Mucosa of rectum (tissue), 2 donors: Measurements from ENCODE around the gene TEX26.

Experiments
- H3K27ac ChIP-seq, 2 donors: one replicate each; pipeline ENCODE4 v1.7.0; 2013; ENCODE audit warnings: inconsistent platforms in 2 of 2, low read depth in 2 of 2, low read length in 2 of 2
- H3K27me3 ChIP-seq, 2 donors: one replicate each; pipeline ENCODE4 v1.7.0; 2013; ENCODE audit warnings: low read length in 2 of 2; ENCODE audit not compliant: control insufficient read depth in 2 of 2, insufficient read depth in 2 of 2
- H3K36me3 ChIP-seq, 2 donors: one replicate each; pipeline ENCODE4 v1.7.0; 2013; ENCODE audit warnings: low read length in 2 of 2; ENCODE audit not compliant: control insufficient read depth in 2 of 2, insufficient read depth in 2 of 2
- H3K4me1 ChIP-seq, 2 donors: one replicate each; pipeline ENCODE4 v1.7.0; 2013; ENCODE audit warnings: low read length in 2 of 2, mild to moderate bottlenecking in 1 of 2; ENCODE audit not compliant: control insufficient read depth in 2 of 2, insufficient read depth in 2 of 2
- H3K4me3 ChIP-seq, 2 donors: one replicate each; pipeline ENCODE4 v1.7.0; 2013; ENCODE audit warnings: low read length in 2 of 2
- H3K9ac ChIP-seq, 2 donors: one replicate each; pipeline ENCODE4 v1.7.0; 2013; ENCODE audit warnings: low read length in 2 of 2, low read depth in 1 of 2, mild to moderate bottlenecking in 1 of 2
- H3K9me3 ChIP-seq, 2 donors: one replicate each; pipeline ENCODE4 v1.7.0; 2013; ENCODE audit warnings: low read length in 2 of 2; ENCODE audit not compliant: control insufficient read depth in 2 of 2
- donor health status: healthy.
- donor health status: Normal muscosa, but diverticular disease.

TEX26 gene

DNA sequence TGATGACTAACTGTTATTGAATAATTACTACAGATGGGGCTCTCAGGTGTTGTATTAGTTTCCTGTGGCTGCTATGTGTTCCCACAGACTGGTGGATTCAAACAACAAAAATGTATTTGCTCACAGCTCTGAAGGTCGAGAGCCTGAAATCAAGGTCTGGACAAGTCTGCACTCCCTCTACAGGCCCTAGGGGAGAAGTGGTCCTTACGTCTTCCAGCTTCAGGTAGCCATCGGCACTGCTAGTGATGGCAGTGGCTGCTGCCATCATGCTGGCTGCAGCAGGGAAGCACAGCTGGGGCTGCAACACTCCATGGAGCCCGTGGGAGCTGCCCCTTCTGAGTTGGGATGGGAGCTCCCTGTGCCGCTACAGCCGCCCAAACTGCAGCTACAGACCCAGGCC is 1.9 kb downstream of the TEX26 start:
- peaks cover 0 to 2% of the 10 kb centered on the region in 2 donors for H3K9me3 ChIP-seq
- H3K4me1 ChIP-seq, result no peaks in the 10 kb centered on the region
- no peak overlapping the region for H3K27ac ChIP-seq
- no peak overlapping the region for H3K4me3 ChIP-seq
- H3K36me3 ChIP-seq, result no peaks in the 10 kb centered on the region
- H3K9ac ChIP-seq, result no peak overlapping the region
- peaks cover 0 to 3% of the 10 kb centered on the region in 2 donors for H3K27me3 ChIP-seq

DNA sequence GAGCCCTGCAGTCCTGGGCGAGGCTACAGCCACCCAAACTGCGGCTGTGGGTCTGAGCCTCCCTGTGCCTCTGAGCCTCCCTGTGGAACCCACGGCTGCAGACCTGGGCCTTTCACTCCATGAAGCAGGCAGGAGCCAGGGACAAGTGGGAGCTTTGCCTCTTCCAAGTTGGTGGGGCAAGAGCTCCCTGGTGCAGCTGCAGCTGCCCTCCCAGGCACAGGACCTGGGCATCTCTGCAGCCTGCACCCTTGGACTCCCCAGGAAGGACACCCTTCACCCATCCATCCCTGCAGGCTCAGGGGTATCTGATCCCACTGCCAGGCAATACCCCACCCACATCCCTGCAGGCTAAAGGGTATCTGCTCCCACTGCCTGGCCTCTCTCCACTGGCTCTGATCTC is 2.3 kb downstream of the TEX26 start:
- peaks cover 0 to 3% of the 10 kb centered on the region in 2 donors for H3K27me3 ChIP-seq
- H3K4me3 ChIP-seq, result no peak overlapping the region
- H3K4me1 ChIP-seq, result no peaks in the 10 kb centered on the region
- no peak overlapping the region for H3K9ac ChIP-seq
- no peak overlapping the region for H3K27ac ChIP-seq
- H3K9me3 ChIP-seq, result peaks cover 0 to 2% of the 10 kb centered on the region in 2 donors
- no peaks in the 10 kb centered on the region for H3K36me3 ChIP-seq

DNA sequence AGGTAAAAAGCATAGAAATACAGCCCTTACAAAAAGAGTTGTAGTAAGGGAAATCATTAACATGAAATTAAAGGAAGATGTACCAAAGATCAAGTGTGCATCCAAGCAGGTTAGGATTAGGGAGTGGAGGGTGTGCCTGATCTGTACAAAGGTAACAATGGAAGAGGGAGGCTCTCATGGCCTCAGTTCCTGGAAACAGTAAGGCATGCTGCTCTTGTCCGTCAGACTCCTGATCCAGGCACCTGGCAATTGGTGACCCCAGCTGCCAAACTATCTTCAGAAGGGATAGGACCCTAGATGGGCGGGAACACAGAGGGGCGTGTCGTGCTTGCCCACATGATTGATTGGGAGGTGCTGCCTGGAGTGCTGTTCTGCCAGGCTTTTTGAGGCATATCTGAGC is 4.5 kb downstream of the TEX26 start:
- Histone ChIP-seq H3K36me3 (no peaks in the 10 kb centered on the region), H3K27me3 (peaks cover 0 to 3% of the 10 kb centered on the region in 2 donors), H3K27ac (no peak overlapping the region), H3K4me1 (no peaks in the 10 kb centered on the region), H3K4me3 (no peak overlapping the region), H3K9me3 (peaks cover 0 to 2% of the 10 kb centered on the region in 2 donors), H3K9ac (no peak overlapping the region)

DNA sequence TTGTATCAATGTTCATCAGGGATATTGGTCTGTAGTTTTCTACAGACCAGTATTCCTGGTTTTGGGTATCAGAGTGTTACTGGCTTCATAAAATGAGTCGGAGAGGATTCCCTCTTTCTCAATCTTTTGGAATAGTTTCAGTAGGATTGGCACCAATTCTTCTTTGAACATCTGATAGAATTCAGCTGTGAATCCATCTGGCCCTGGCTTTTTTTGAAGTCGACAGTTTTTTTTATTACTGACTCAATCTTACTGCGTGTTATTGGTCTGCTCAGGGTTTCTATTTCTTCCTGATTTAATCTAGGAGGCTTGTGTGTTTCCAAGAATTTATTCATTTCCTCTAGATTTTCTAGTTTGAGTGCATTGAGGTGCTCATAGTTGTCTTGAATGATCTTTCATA is 11.4 kb downstream of the TEX26 start:
- H3K9ac ChIP-seq, result no peak overlapping the region
- no peaks in the 10 kb centered on the region for H3K4me1 ChIP-seq
- no peaks in the 10 kb centered on the region for H3K36me3 ChIP-seq
- H3K9me3 ChIP-seq, result peaks cover 0 to 2% of the 10 kb centered on the region in 2 donors
- no peaks in the 10 kb centered on the region for H3K27me3 ChIP-seq
- no peak overlapping the region for H3K4me3 ChIP-seq
- no peak overlapping the region for H3K27ac ChIP-seq

DNA sequence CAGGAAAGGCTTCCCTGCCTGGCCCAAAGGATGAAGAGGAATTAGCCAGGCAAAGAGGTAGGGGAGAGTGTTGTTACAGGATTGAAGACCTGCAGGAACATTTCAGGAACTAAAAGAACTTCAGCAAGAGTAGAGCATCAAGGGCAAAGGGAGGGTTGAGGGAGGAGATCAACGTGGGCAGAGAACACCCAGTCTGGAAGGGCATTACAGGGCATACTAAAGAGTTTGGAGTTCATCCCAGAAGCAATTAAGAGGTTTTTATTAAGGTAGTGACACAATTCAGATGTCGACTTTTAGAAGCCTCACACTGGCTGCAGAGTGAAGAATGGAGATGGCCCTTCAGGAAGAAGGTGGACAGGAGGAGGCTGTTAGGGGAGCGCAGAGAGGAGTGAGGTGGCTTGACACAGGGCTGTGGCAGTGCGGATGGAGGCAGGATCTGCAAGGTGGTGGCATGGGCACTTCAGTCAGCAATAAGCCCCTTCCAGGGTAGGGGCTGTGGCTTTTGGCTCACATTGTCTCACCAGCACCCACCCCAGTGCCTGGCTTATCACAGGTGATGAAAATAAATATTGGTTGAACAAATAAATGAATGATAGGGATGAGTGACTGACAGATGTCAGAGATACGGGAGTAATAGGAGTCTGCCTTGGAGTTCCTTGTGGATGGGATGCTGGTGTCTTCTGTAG is 24.9 kb downstream of the TEX26 start:
- Histone ChIP-seq H3K27me3 (peaks cover 0 to 5% of the 10 kb centered on the region in 2 donors), H3K27ac (no peak overlapping the region), H3K36me3 (no peaks in the 10 kb centered on the region), H3K4me1 (no peaks in the 10 kb centered on the region), H3K9me3 (no peaks in the 10 kb centered on the region), H3K9ac (no peak overlapping the region), H3K4me3 (no peak overlapping the region)

DNA sequence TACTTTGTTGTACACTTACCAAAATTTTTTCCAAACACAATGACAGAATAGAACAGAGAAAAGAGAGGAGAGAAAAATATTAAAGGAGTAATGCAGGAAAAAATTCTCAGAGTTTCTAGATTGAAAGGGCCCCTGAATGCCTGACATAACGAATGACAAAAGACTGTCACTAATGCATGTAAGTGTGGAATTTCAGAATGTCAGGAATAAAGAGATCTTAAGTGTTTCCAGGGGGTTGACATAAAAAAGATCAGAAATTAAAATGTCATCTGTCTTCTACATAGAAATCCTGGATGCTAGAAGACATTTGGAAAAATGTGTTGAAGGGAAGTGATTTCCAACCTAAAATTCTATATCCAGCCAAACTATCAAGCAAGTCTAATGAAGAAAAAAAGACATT is 27.2 kb downstream of the TEX26 start:
- no peaks in the 10 kb centered on the region for H3K36me3 ChIP-seq
- H3K9ac ChIP-seq, result no peak overlapping the region
- H3K27me3 ChIP-seq, result no peaks in the 10 kb centered on the region
- no peaks in the 10 kb centered on the region for H3K9me3 ChIP-seq
- H3K4me3 ChIP-seq, result no peak overlapping the region
- H3K4me1 ChIP-seq, result no peaks in the 10 kb centered on the region
- H3K27ac ChIP-seq, result no peak overlapping the region

DNA sequence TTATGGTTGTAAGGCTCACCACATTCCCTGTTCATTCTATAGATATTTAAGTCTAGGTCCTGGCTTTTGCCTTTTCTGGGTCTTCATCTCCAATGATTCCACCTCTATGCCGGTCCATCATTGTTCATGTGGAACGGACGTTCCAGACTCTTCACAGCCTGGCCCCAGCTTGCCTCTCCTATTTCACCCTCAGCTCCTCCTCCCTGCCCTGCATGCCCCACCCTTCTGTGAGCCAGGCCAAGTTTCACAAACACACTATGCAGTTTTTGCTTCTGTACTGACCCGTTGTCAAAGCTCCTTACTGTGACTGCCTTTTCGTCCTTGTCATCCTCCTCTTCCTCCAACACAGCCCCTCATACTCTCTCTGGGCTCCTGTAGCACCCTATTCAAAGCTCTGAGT is 31.3 kb downstream of the TEX26 start:
- Histone ChIP-seq H3K27me3 (no peaks in the 10 kb centered on the region), H3K9me3 (no peaks in the 10 kb centered on the region), H3K4me1 (no peaks in the 10 kb centered on the region), H3K36me3 (no peaks in the 10 kb centered on the region), H3K9ac (no peak overlapping the region), H3K27ac (no peak overlapping the region), H3K4me3 (no peak overlapping the region)

DNA sequence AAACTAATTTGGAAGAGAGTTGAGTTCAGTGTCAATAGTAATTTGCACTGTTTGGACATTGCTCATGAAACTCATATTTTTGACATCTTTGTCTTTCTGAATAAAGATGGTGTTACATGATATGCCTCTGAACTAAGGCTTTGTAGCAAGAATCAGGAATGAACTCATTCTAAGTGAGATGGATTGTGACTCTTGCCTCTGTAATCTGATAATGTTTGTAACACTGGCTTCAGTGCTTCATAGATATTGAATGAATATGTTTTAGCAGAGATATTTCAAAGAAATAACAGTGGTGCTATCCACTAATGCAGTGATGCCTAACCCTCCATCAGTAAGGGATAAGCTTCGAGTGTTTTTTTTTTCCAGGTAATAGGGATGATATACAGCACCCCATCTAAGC is 32.9 kb downstream of the TEX26 start:
- Histone ChIP-seq H3K9me3 (no peaks in the 10 kb centered on the region), H3K4me3 (no peak overlapping the region), H3K27ac (no peak overlapping the region), H3K4me1 (no peaks in the 10 kb centered on the region), H3K36me3 (no peaks in the 10 kb centered on the region), H3K27me3 (no peaks in the 10 kb centered on the region), H3K9ac (no peak overlapping the region)

DNA sequence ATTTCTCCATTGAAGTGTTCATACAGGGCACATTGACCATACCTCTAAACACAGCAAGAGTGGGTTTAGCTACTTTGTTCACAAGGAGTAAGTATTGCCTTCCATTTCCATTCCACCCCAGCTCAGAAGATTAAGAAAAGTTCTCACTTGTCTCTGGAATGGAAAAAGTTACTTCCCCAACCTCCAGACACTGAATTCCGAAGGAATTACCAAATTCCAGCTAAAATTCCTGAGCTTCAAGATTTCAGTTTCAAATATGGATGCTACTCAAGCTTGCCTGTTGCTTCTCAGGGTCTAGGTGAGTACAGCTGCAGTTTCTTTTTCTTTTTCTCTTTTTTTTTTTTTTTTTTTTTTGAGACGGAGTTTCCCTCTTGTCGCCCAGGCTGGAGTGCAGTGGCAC is 33.6 kb downstream of the TEX26 start:
- Histone ChIP-seq H3K4me1 (no peaks in the 10 kb centered on the region), H3K27ac (no peak overlapping the region), H3K36me3 (no peaks in the 10 kb centered on the region), H3K27me3 (no peaks in the 10 kb centered on the region), H3K9ac (no peak overlapping the region), H3K4me3 (no peak overlapping the region), H3K9me3 (no peaks in the 10 kb centered on the region)

DNA sequence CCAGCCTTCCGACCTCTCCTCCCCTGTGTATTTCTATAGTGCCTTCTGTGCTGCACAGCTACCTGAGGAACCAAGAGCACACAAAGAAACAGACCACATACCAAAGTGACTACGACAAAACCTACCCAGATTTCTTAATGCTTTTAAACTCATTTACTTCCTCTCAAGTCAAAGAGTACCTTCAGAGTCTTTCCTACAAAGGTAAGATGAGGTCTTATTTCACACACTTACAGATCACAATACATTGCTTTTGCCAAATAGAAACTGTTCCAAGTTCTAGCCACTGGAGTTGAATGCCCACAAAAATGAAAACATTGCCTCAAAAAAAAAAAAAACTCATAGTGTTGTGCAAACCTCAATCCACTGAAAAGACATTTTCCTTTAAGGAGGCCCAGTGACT is 36.4 kb downstream of the TEX26 start:
- H3K9ac ChIP-seq, result no peak overlapping the region
- H3K4me3 ChIP-seq, result no peak overlapping the region
- H3K27ac ChIP-seq, result no peak overlapping the region
- no peaks in the 10 kb centered on the region for H3K4me1 ChIP-seq
- no peaks in the 10 kb centered on the region for H3K27me3 ChIP-seq
- no peaks in the 10 kb centered on the region for H3K9me3 ChIP-seq
- no peaks in the 10 kb centered on the region for H3K36me3 ChIP-seq

DNA sequence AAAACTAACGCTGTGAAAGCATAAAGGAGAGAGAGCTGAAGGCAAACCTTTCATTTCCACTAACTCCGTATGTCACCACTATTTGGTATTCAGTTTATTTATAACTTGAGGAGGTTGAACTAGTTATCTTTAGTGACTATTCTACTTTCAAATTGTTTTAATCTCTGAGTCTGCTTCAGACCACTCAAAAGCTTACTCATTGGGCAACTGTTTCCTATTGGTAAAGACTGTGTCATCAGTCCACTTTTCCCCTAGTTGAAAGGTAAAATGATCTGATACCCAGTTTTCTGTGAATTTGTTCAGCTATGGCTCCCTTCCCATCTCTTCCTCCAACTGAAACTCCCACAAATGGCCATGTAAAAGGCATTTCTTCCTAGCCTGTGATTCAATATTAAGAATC is 39.1 kb downstream of the TEX26 start:
- Histone ChIP-seq H3K27ac (no peak overlapping the region), H3K36me3 (no peaks in the 10 kb centered on the region), H3K9me3 (no peaks in the 10 kb centered on the region), H3K4me3 (no peak overlapping the region), H3K4me1 (no peaks in the 10 kb centered on the region), H3K9ac (no peak overlapping the region), H3K27me3 (no peaks in the 10 kb centered on the region)
